ENCODE data around the gene IL1RAPL1. TPM values are rescaled to one million over a fixed set of nuclear protein-coding genes. Genes with fewer than 3 reads are reported as not detected.

The IL1RAPL1 gene
- polyA plus RNA-seq, 2 of the 4 experiments (the other 2 are of a cell fraction): not detected

GRCh38 chrX:28552882-28553829 is 34.1 kb upstream of the IL1RAPL1 start:
- Histone ChIP-seq H3K9me3 (no peaks in the 10 kb centered on the region), H3K27ac (no peak overlapping the region), H3K4me3 (no peak overlapping the region), H3K4me2 (no peak overlapping the region), H3K4me1 (no peaks in the 10 kb centered on the region)
- DNase-seq (ENCODE audit: low read depth in 1 of 2, low spot score in 1 of 2): no peak
- FAIRE-seq: peak; percentile 96
- ChIA-PET POLR2A (no interaction called here), CTCF (no interaction called here)
- TF ChIP-seq KDM5A (IDR thresholded peaks at IDR 0.05): no peak
- TF ChIP-seq ZC3H11A (IDR thresholded peaks at IDR 0.05): no peak
- no peak for TF ChIP-seq CHD2 (IDR thresholded peaks at IDR 0.05; ENCODE audit: low read length, partially characterized antibody)
- no peak for TF ChIP-seq GATA3 (IDR thresholded peaks at IDR 0.05; ENCODE audit: borderline replicate concordance)
- no peak for ATAC-seq
- WGBS (ENCODE audit: missing lambda C conversion rate): 0% methylated on average over 1 of the region's 1 CpG

GRCh38 chrX:28576117-28576516 is 11.1 kb upstream of the IL1RAPL1 start:
- no peaks in the 10 kb centered on the region for H3K4me1 ChIP-seq
- no peak overlapping the region for H3K27ac ChIP-seq
- POLR2A ChIA-PET: no interaction called here
- ATAC-seq (no peak), DNase-seq (ENCODE audit: low read depth in 1 of 2, low spot score in 1 of 2) (no peak), FAIRE-seq (peak; percentile 61)
- TF ChIP-seq HOXB5 (CRISPR knock-in tag; IDR thresholded peaks at IDR 0.05) (no peak), RCOR1 (IDR thresholded peaks at IDR 0.05; ENCODE audit: low read depth, low read length) (no peak), MAX (IDR thresholded peaks at IDR 0.05) (no peak), ATOH8 (CRISPR knock-in tag; IDR thresholded peaks at IDR 0.05; ENCODE audit: low read depth) (no peak), NFE2L2 (conservative IDR thresholded peaks at IDR 0.05; ENCODE audit: low read length) (no peak), HOXB13 (CRISPR knock-in tag; IDR thresholded peaks at IDR 0.05; ENCODE audit: low read depth) (no peak), REST (IDR thresholded peaks at IDR 0.05) (no peak), FOXS1 (CRISPR knock-in tag; IDR thresholded peaks at IDR 0.05) (no peak), JUNB (IDR thresholded peaks at IDR 0.05) (no peak), USF2 (IDR thresholded peaks at IDR 0.05) (no peak), KDM1A (IDR thresholded peaks at IDR 0.05; ENCODE audit: low read depth) (no peak), CBX2 (IDR thresholded peaks at IDR 0.05; ENCODE audit: borderline replicate concordance, low read depth) (no peak), HOXA7 (CRISPR knock-in tag; IDR thresholded peaks at IDR 0.05) (no peak), CTCF (IDR thresholded peaks at IDR 0.05) (no peak), NPAS2 (CRISPR knock-in tag; IDR thresholded peaks at IDR 0.05; ENCODE audit: borderline replicate concordance) (no peak), GATA3 (IDR thresholded peaks at IDR 0.05; ENCODE audit: borderline replicate concordance) (no peak), EP300 (IDR thresholded peaks at IDR 0.05) (no peak), RARB (CRISPR knock-in tag; IDR thresholded peaks at IDR 0.05) (no peak), RAD21 (conservative IDR thresholded peaks at IDR 0.05 in 1 of 2, IDR thresholded peaks at IDR 0.05 in 1 of 2) (no peak)
- no peak overlapping the region for H3K4me3 ChIP-seq
- 13% methylated on average over 3 of the region's 3 CpGs for WGBS (ENCODE audit: missing lambda C conversion rate)
- CTCF ChIA-PET: no interaction called here
- no peaks in the 10 kb centered on the region for H3K9me3 ChIP-seq
- H3K4me2 ChIP-seq: no peak overlapping the region
